Right atrium auricular region (tissue), 2 donors: ENCODE results near the gene SEPTIN8. TPM values are rescaled to one million over a fixed set of nuclear protein-coding genes. Genes with fewer than 3 reads are reported as not detected.

Experiments used
- DNase-seq: peaks from one replicate; pipeline ENCODE4 v3.0.0-alpha.2; 2019; ENCODE audit warnings: low spot score
- H3K27ac ChIP-seq, 2 donors: fragments of 200-600 bp; sonication (generic); 1 replicate in 1 of 2; 2 replicates in 1 of 2; pipeline ENCODE4 v1.5.1; 2016 to 2019
- H3K27me3 ChIP-seq, 2 donors: fragments of 200-600 bp; sonication (generic); one replicate each; pipeline versions ENCODE4 v1.5.1 to v1.6.0; 2017 to 2019
- H3K36me3 ChIP-seq: fragments of 200-600 bp; sonication (generic); one replicate; pipeline ENCODE4 v1.5.1; 2016
- H3K4me1 ChIP-seq, 2 donors: fragments of 200-600 bp; sonication (generic); one replicate each; pipeline versions ENCODE4 v1.5.1 to v1.6.0; 2017 to 2019
- H3K4me3 ChIP-seq, 2 donors: fragments of 200-600 bp; sonication (generic); 1 replicate in 1 of 2; 2 replicates in 1 of 2; pipeline ENCODE4 v1.5.1; 2017 to 2019; ENCODE audit warnings: mild to moderate bottlenecking in 1 of 2, moderate library complexity in 1 of 2
- H3K9me3 ChIP-seq, 2 donors: fragments of 200-600 bp; sonication (generic); one replicate each; pipeline ENCODE4 v1.5.1; 2019
- CTCF ChIP-seq, 2 donors: fragments of 200-600 bp; sonication (generic); IDR thresholded peaks; one replicate each; pipeline ENCODE4 v1.5.1; 2019; ENCODE audit warnings: antibody characterized with exemption in 2 of 2
- total RNA-seq, 2 donors: library from RNA; depleted of rRNA; stranded (reverse); fragments of >200 nt; gene quantifications; one replicate each; pipeline ENCODE4 v1.1.0, GENCODE V29; 2016

SEPTIN8 gene
- total RNA-seq, 2 donors from 2014 or later, result 21.1 to 24.8 TPM

GRCh38 chr5:132819468-132819867, 42.4 kb upstream of the SEPTIN8 start:
- DNase-seq, result no peak
- Histone ChIP-seq H3K27me3 (no peaks in the 10 kb centered on the region), H3K9me3 (no peaks in the 10 kb centered on the region), H3K4me3 (peak overlapping the region in 1 of 2 donors; percentile 8), H3K4me1 (peaks cover 0 to 21% of the 10 kb centered on the region in 2 donors), H3K27ac (no peak overlapping the region), H3K36me3 (no peaks in the 10 kb centered on the region)
- no peak for TF ChIP-seq CTCF (IDR thresholded peaks at IDR 0.05)

GRCh38 chr5:132817011-132817410, 40.0 kb upstream of the SEPTIN8 start:
- H3K27me3 ChIP-seq, result peaks cover 9% of the 10 kb centered on the region in 2 donors
- H3K4me1 ChIP-seq, result peaks cover 0 to 25% of the 10 kb centered on the region in 2 donors
- H3K9me3 ChIP-seq, result no peaks in the 10 kb centered on the region
- H3K27ac ChIP-seq, result no peak overlapping the region
- DNase-seq, result no peak
- no peak overlapping the region for H3K4me3 ChIP-seq
- H3K36me3 ChIP-seq, result no peaks in the 10 kb centered on the region
- TF ChIP-seq CTCF (IDR thresholded peaks at IDR 0.05), result no peak

- Histone ChIP-seq H3K27ac (no peak overlapping the region), H3K4me1 (peaks cover 0 to 25% of the 10 kb centered on the region in 2 donors), H3K9me3 (no peaks in the 10 kb centered on the region), H3K36me3 (no peaks in the 10 kb centered on the region), H3K4me3 (no peak overlapping the region), H3K27me3 (peaks cover 13% of the 10 kb centered on the region in 2 donors)
- no peak for DNase-seq
- no peak for TF ChIP-seq CTCF (IDR thresholded peaks at IDR 0.05)
Observed at GRCh38 chr5:132816554-132816953, 39.5 kb upstream of the SEPTIN8 start.

GRCh38 chr5:132816083-132816482, 39.0 kb upstream of the SEPTIN8 start:
- H3K27me3 ChIP-seq, result peaks cover 17 to 18% of the 10 kb centered on the region in 2 donors
- no peak for DNase-seq
- H3K4me1 ChIP-seq, result peaks cover 0 to 25% of the 10 kb centered on the region in 2 donors
- no peak for TF ChIP-seq CTCF (IDR thresholded peaks at IDR 0.05)
- H3K4me3 ChIP-seq, result no peak overlapping the region
- H3K9me3 ChIP-seq, result no peaks in the 10 kb centered on the region
- no peak overlapping the region for H3K27ac ChIP-seq
- H3K36me3 ChIP-seq, result no peaks in the 10 kb centered on the region

- TF ChIP-seq CTCF (IDR thresholded peaks at IDR 0.05), result no peak
- Histone ChIP-seq H3K9me3 (no peaks in the 10 kb centered on the region), H3K27ac (no peak overlapping the region), H3K36me3 (no peaks in the 10 kb centered on the region), H3K4me3 (no peak overlapping the region), H3K27me3 (peaks cover 17 to 21% of the 10 kb centered on the region in 2 donors), H3K4me1 (peaks cover 0 to 25% of the 10 kb centered on the region in 2 donors)
- no peak for DNase-seq
Observed at GRCh38 chr5:132815454-132815853, 38.4 kb upstream of the SEPTIN8 start.
